A549 (cell line): ENCODE data around the gene FHIT.

Experiments used
- BHLHE40 ChIP-seq: IDR thresholded peaks from 2 replicates; pipeline ENCODE4 v1.6.1; 2012; ENCODE audit warnings: low read depth, low read length, inconsistent platforms
- CHD2 ChIP-seq: fragments of 150-350 bp; IDR thresholded peaks from 2 replicates; pipeline ENCODE4 v1.6.1; 2014; ENCODE audit warnings: low read length; ENCODE audit not compliant: partially characterized antibody
- EHF ChIP-seq: fragments of 250-450 bp; sonication (Bioruptor Pico); IDR thresholded peaks from 2 replicates; pipeline ENCODE4 v1.5.0; 2020; ENCODE audit warnings: mild to moderate bottlenecking
- KDM5A ChIP-seq: fragments of 200-600 bp; sonication (generic); IDR thresholded peaks from 2 replicates; pipeline ENCODE4 v1.6.1; 2016; ENCODE audit warnings: antibody characterized with exemption, mild to moderate bottlenecking
- POLR2A ChIP-seq: IDR thresholded peaks from 2 replicates; pipeline ENCODE4 v1.6.1; 2012; ENCODE audit warnings: mild to moderate bottlenecking, low read length
- RAD21 ChIP-seq, 2 experiments: fragments of >200 bp in 1 of 2; sonication (Bioruptor Twin) in 1 of 2; formaldehyde crosslinking in 1 of 2; IDR thresholded peaks in 1 of 2; conservative IDR thresholded peaks in 1 of 2; 2 replicates in 1 of 2; 3 replicates in 1 of 2; pipeline ENCODE4 v1.6.1; 2012 to 2018; ENCODE audit warnings: inconsistent platforms in 1 of 2
- ZC3H11A ChIP-seq: fragments of 450-650 bp; IDR thresholded peaks from 2 replicates; pipeline ENCODE4 v1.6.1; 2014; ENCODE audit warnings: antibody characterized with exemption, mild to moderate bottlenecking
- TF ChIP-seq, protein P1 (sequence below): fragments of >200 bp; sonication (Bioruptor Twin); formaldehyde crosslinking; IDR thresholded peaks from 3 replicates; pipeline ENCODE4 v1.5.1; 2016
- TF ChIP-seq, protein P2 (sequence below): IDR thresholded peaks from 2 replicates; pipeline ENCODE4 v1.6.1; 2012
- TF ChIP-seq, protein P3 (sequence below): IDR thresholded peaks from 2 replicates; pipeline ENCODE4 v1.6.1; 2012
- TF ChIP-seq, protein P4 (sequence below): fragments of 200-600 bp; sonication (generic); IDR thresholded peaks from 2 replicates; pipeline ENCODE4 v1.6.1; 2016; ENCODE audit warnings: antibody characterized with exemption, mild to moderate bottlenecking, moderate library complexity
- TF ChIP-seq, protein P5 (sequence below): fragments of >200 bp; sonication (Bioruptor Twin); formaldehyde crosslinking; IDR thresholded peaks from 3 replicates; pipeline ENCODE4 v1.6.1; 2016

DNA sequence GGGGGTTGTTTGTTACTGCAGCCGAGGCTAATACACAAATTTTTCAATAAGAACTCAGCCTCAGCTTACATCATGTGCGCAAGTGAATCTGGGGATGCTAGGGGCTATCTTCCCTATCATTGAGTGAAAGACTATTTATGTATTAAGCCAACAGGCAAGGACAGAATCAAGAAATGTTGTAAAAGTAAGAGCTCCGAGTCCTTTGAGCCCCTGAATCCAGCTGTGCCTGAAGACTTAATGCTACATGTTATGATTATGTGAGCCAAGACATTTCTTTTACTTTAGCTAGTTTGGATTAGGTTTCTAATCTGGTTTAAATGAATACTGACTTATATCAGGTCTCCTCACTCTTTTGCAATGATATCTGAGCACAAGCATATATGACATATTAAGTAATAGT, 1418.5 kb downstream of the FHIT start:
- TF ChIP-seq RAD21 (conservative IDR thresholded peaks at IDR 0.05 in 1 of 2, IDR thresholded peaks at IDR 0.05 in 1 of 2) = no peak
- TF ChIP-seq, protein P1, sequence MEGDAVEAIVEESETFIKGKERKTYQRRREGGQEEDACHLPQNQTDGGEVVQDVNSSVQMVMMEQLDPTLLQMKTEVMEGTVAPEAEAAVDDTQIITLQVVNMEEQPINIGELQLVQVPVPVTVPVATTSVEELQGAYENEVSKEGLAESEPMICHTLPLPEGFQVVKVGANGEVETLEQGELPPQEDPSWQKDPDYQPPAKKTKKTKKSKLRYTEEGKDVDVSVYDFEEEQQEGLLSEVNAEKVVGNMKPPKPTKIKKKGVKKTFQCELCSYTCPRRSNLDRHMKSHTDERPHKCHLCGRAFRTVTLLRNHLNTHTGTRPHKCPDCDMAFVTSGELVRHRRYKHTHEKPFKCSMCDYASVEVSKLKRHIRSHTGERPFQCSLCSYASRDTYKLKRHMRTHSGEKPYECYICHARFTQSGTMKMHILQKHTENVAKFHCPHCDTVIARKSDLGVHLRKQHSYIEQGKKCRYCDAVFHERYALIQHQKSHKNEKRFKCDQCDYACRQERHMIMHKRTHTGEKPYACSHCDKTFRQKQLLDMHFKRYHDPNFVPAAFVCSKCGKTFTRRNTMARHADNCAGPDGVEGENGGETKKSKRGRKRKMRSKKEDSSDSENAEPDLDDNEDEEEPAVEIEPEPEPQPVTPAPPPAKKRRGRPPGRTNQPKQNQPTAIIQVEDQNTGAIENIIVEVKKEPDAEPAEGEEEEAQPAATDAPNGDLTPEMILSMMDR = no peak
- no peak for TF ChIP-seq KDM5A
- TF ChIP-seq, protein P2, sequence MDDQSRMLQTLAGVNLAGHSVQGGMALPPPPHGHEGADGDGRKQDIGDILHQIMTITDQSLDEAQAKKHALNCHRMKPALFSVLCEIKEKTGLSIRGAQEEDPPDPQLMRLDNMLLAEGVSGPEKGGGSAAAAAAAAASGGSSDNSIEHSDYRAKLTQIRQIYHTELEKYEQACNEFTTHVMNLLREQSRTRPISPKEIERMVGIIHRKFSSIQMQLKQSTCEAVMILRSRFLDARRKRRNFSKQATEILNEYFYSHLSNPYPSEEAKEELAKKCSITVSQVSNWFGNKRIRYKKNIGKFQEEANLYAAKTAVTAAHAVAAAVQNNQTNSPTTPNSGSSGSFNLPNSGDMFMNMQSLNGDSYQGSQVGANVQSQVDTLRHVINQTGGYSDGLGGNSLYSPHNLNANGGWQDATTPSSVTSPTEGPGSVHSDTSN = no peak
- TF ChIP-seq POLR2A = no peak
- TF ChIP-seq, protein P3, sequence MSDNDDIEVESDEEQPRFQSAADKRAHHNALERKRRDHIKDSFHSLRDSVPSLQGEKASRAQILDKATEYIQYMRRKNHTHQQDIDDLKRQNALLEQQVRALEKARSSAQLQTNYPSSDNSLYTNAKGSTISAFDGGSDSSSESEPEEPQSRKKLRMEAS = no peak
- TF ChIP-seq, protein P4, sequence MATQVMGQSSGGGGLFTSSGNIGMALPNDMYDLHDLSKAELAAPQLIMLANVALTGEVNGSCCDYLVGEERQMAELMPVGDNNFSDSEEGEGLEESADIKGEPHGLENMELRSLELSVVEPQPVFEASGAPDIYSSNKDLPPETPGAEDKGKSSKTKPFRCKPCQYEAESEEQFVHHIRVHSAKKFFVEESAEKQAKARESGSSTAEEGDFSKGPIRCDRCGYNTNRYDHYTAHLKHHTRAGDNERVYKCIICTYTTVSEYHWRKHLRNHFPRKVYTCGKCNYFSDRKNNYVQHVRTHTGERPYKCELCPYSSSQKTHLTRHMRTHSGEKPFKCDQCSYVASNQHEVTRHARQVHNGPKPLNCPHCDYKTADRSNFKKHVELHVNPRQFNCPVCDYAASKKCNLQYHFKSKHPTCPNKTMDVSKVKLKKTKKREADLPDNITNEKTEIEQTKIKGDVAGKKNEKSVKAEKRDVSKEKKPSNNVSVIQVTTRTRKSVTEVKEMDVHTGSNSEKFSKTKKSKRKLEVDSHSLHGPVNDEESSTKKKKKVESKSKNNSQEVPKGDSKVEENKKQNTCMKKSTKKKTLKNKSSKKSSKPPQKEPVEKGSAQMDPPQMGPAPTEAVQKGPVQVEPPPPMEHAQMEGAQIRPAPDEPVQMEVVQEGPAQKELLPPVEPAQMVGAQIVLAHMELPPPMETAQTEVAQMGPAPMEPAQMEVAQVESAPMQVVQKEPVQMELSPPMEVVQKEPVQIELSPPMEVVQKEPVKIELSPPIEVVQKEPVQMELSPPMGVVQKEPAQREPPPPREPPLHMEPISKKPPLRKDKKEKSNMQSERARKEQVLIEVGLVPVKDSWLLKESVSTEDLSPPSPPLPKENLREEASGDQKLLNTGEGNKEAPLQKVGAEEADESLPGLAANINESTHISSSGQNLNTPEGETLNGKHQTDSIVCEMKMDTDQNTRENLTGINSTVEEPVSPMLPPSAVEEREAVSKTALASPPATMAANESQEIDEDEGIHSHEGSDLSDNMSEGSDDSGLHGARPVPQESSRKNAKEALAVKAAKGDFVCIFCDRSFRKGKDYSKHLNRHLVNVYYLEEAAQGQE = no peak
- TF ChIP-seq ZC3H11A = no peak
- no peak for TF ChIP-seq BHLHE40
- TF ChIP-seq, protein P5, sequence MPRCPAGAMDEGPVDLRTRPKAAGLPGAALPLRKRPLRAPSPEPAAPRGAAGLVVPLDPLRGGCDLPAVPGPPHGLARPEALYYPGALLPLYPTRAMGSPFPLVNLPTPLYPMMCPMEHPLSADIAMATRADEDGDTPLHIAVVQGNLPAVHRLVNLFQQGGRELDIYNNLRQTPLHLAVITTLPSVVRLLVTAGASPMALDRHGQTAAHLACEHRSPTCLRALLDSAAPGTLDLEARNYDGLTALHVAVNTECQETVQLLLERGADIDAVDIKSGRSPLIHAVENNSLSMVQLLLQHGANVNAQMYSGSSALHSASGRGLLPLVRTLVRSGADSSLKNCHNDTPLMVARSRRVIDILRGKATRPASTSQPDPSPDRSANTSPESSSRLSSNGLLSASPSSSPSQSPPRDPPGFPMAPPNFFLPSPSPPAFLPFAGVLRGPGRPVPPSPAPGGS = no peak
- no peak for TF ChIP-seq CHD2
- TF ChIP-seq EHF (CRISPR knock-in tag) = no peak
